Tibial artery (tissue), 4 donors: ENCODE measurements around the gene LRTM1.

Source experiments
- DNase-seq, 2 donors: peaks; one replicate each; pipeline ENCODE4 v3.0.0-alpha.2; 2019
- H3K27ac ChIP-seq, 2 donors: fragments of 200-600 bp; sonication (generic) in 1 of 2; 1 replicate in 1 of 2; 2 replicates in 1 of 2; pipeline ENCODE4 v1.5.1; 2018 to 2019; ENCODE audit warnings: mild to moderate bottlenecking in 1 of 2
- H3K27me3 ChIP-seq, 2 donors: fragments of 200-600 bp; sonication (generic) in 1 of 2; one replicate each; pipeline versions ENCODE4 v1.5.1 to v1.6.0; 2016 to 2019
- H3K36me3 ChIP-seq, 3 donors: fragments of 200-600 bp; sonication (generic) in 2 of 3; one replicate each; pipeline ENCODE4 v1.5.1; 2016 to 2019; ENCODE audit warnings: mild to moderate bottlenecking in 2 of 3
- H3K4me1 ChIP-seq, 4 donors: fragments of 200-600 bp; sonication (generic) in 2 of 4; 1 replicate in 3 of 4; 2 replicates in 1 of 4; pipeline ENCODE4 v1.5.1; 2016 to 2019
- H3K4me3 ChIP-seq, 2 donors: fragments of 200-600 bp; sonication (generic) in 1 of 2; 1 replicate in 1 of 2; 2 replicates in 1 of 2; pipeline ENCODE4 v1.5.1; 2018 to 2019; ENCODE audit warnings: mild to moderate bottlenecking in 2 of 2
- H3K9me3 ChIP-seq, 3 donors: fragments of 200-600 bp; sonication (generic) in 1 of 3; one replicate each; pipeline ENCODE4 v1.5.1; 2016 to 2019
- intact Hi-C: fragments of 100-400 bp; cut with DNase I; formaldehyde crosslinking; loops from one replicate; pipeline ENCODE4 v1.15.0; 2023; ENCODE audit warnings: low total_unique reads
- TF ChIP-seq, protein P1 (sequence below), 2 experiments: fragments of 200-600 bp in 1 of 2; fragments of 450-650 bp in 1 of 2; IDR thresholded peaks; one replicate each; pipeline ENCODE4 v1.5.1; 2017 to 2019; ENCODE audit warnings: antibody characterized with exemption in 2 of 2, mild to moderate bottlenecking in 1 of 2, moderate library complexity in 1 of 2

LRTM1 gene

DNA sequence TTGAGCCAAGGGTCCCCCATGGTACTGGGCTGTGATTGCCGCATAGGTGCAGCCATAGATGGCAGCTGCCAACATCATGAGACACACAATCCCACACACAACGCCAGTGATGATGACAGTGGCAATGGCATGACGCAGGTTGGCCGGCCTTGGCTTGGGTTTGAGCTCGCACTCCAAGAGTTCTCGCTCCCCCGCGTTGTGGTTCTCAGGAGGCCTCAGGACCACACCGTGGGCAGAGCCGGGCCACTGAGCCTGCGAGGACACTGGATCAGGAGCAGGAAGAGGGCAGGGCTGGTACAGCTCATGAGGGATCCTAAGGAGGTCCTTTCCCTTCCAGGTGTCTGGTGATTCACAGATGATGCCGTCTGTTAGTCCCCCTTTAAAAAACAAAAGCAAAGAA, 9.3 kb downstream of the LRTM1 start:
- intact Hi-C loops, result no loop called here
- no peaks in the 10 kb centered on the region for H3K9me3 ChIP-seq
- TF ChIP-seq, protein P1, sequence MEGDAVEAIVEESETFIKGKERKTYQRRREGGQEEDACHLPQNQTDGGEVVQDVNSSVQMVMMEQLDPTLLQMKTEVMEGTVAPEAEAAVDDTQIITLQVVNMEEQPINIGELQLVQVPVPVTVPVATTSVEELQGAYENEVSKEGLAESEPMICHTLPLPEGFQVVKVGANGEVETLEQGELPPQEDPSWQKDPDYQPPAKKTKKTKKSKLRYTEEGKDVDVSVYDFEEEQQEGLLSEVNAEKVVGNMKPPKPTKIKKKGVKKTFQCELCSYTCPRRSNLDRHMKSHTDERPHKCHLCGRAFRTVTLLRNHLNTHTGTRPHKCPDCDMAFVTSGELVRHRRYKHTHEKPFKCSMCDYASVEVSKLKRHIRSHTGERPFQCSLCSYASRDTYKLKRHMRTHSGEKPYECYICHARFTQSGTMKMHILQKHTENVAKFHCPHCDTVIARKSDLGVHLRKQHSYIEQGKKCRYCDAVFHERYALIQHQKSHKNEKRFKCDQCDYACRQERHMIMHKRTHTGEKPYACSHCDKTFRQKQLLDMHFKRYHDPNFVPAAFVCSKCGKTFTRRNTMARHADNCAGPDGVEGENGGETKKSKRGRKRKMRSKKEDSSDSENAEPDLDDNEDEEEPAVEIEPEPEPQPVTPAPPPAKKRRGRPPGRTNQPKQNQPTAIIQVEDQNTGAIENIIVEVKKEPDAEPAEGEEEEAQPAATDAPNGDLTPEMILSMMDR (IDR thresholded peaks at IDR 0.05), result no peak
- H3K4me3 ChIP-seq, result no peak overlapping the region
- H3K36me3 ChIP-seq, result no peaks in the 10 kb centered on the region
- no peaks in the 10 kb centered on the region for H3K27me3 ChIP-seq
- no peak overlapping the region for H3K27ac ChIP-seq
- H3K4me1 ChIP-seq, result no peaks in the 10 kb centered on the region
- DNase-seq, result no peak

DNA sequence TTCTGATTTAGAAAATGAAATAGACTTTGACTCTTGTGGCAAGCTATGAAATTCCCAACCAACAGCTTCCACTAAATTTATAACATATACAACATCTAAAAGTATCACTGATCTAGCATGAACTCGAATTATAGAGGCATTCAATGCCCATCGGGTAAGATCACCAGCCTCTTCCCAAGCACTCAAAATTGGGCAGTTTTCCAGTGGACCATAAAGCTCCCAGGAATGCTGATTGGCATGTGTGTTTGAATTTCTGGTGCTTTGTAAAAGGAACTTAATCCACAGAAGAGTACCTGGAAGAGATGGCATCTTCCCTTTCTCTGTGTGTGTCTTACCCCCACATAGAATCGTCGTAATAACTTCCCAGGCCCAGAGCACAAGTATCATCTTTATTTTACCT, 10.0 kb downstream of the LRTM1 start:
- no peak overlapping the region for H3K4me3 ChIP-seq
- H3K27me3 ChIP-seq, result no peaks in the 10 kb centered on the region
- no peak for DNase-seq
- no peaks in the 10 kb centered on the region for H3K9me3 ChIP-seq
- no peaks in the 10 kb centered on the region for H3K4me1 ChIP-seq
- intact Hi-C loops, result no loop called here
- H3K36me3 ChIP-seq, result no peaks in the 10 kb centered on the region
- TF ChIP-seq, protein P1 (IDR thresholded peaks at IDR 0.05), result no peak
- H3K27ac ChIP-seq, result no peak overlapping the region

GRCh38 chr3:54917174-54917573, 10.7 kb downstream of the LRTM1 start:
- TF ChIP-seq, protein P1 (IDR thresholded peaks at IDR 0.05), result no peak
- intact Hi-C loops, result no loop called here
- no peaks in the 10 kb centered on the region for H3K4me1 ChIP-seq
- H3K27ac ChIP-seq, result no peak overlapping the region
- DNase-seq, result no peak
- no peak overlapping the region for H3K4me3 ChIP-seq
- H3K9me3 ChIP-seq, result no peaks in the 10 kb centered on the region
- no peaks in the 10 kb centered on the region for H3K27me3 ChIP-seq
- H3K36me3 ChIP-seq, result no peaks in the 10 kb centered on the region

GRCh38 chr3:54916732-54917131, 11.1 kb downstream of the LRTM1 start:
- TF ChIP-seq, protein P1 (IDR thresholded peaks at IDR 0.05), result no peak
- intact Hi-C loops, result no loop called here
- no peak for DNase-seq
- no peaks in the 10 kb centered on the region for H3K27me3 ChIP-seq
- peaks cover 0 to 4% (median 0%) of the 10 kb centered on the region in 3 donors for H3K36me3 ChIP-seq
- no peak overlapping the region for H3K4me3 ChIP-seq
- no peaks in the 10 kb centered on the region for H3K9me3 ChIP-seq
- no peak overlapping the region for H3K27ac ChIP-seq
- no peaks in the 10 kb centered on the region for H3K4me1 ChIP-seq

GRCh38 chr3:54915976-54916375, 11.9 kb downstream of the LRTM1 start:
- Histone ChIP-seq H3K27me3 (no peaks in the 10 kb centered on the region), H3K4me1 (no peaks in the 10 kb centered on the region), H3K4me3 (no peak overlapping the region), H3K9me3 (no peaks in the 10 kb centered on the region), H3K36me3 (peaks cover 0 to 5% (median 0%) of the 10 kb centered on the region in 3 donors), H3K27ac (no peak overlapping the region)
- intact Hi-C loops, result no loop called here
- DNase-seq, result no peak
- TF ChIP-seq, protein P1 (IDR thresholded peaks at IDR 0.05), result no peak

- Histone ChIP-seq H3K4me3 (no peak overlapping the region), H3K27ac (no peak overlapping the region), H3K9me3 (no peaks in the 10 kb centered on the region), H3K4me1 (no peaks in the 10 kb centered on the region), H3K27me3 (no peaks in the 10 kb centered on the region), H3K36me3 (peaks cover 0 to 5% (median 0%) of the 10 kb centered on the region in 3 donors)
- intact Hi-C loops, result no loop called here
- TF ChIP-seq, protein P1 (IDR thresholded peaks at IDR 0.05), result no peak
- DNase-seq, result no peak
Measured at GRCh38 chr3:54915181-54915580, 12.7 kb downstream of the LRTM1 start.
